K562 (cell line): Measurements from ENCODE around the gene BACE1. TPM values are rescaled to one million over a fixed set of nuclear protein-coding genes. Genes with fewer than 3 reads are reported as not detected.

ENCODE experiments used
- ATAC-seq: fragments of 200-7000 bp; cut with Tn5 transposase; 3 replicates; pipeline ENCODE4 v1.9.1; 2020; ENCODE audit warnings: moderate library complexity
- BruUV-seq: library from RNA; stranded (reverse); fragments of 400-500 nt; replicated peaks from 2 replicates; lab custom pipeline; 2021; lab: Mats Ljungman, UMichigan
- CTCF ChIA-PET: fragments of 300-600 bp; formaldehyde crosslinking; extraction: SDS; loops from one replicate; lab custom pipeline; 2021; ENCODE audit warnings: low intra/inter-chr PET ratio; lab: Yijun Ruan, JAX
- POLR2A ChIA-PET: fragments of 300-600, 350-650 bp; sonication (Branson Sonifier 250); formaldehyde crosslinking; extraction: SDS; loops from one replicate; lab custom pipeline; 2021; ENCODE audit warnings: antibody characterized with exemption, inconsistent platforms; lab: Yijun Ruan, JAX
- DNase-seq, 4 experiments: peaks; one replicate each; pipeline versions ENCODE4 v3.0.0 to v3.0.0-alpha.2; 2011 to 2018; ENCODE audit warnings: low spot score in 3 of 4, mixed read lengths in 3 of 4; ENCODE audit errors: extremely low read depth in 1 of 4
- FAIRE-seq: peaks from 2 replicates; lab custom pipeline; 2011; peaks lifted over from hg19 to GRCh38; lab: Jason Lieb, UNC
- H2AFZ ChIP-seq: 2 replicates; pipeline ENCODE4 v1.6.0; 2011; ENCODE audit warnings: low read depth, low read length, control low read depth, inconsistent platforms
- H3K27ac ChIP-seq: fragments of 200-600 bp; 3 replicates; pipeline ENCODE4 v1.8.0; 2011; ENCODE audit warnings: low read depth, mild to moderate bottlenecking, control low read depth, inconsistent platforms, low read length, moderate library complexity, mixed read lengths; ENCODE audit errors: extremely low read depth
- H3K27me3 ChIP-seq, 2 experiments: fragments of 300-600 bp in 1 of 2; 2 replicates in 1 of 2; 3 replicates in 1 of 2; pipeline versions ENCODE4 v1.6.0 to v1.8.0; 2011; ENCODE audit warnings: inconsistent platforms in 2 of 2, low read length in 2 of 2, mild to moderate bottlenecking in 1 of 2, mixed read lengths in 1 of 2, moderate library complexity in 1 of 2; ENCODE audit not compliant: control insufficient read depth in 2 of 2, insufficient read depth in 2 of 2
- H3K36me3 ChIP-seq: fragments of 300-600 bp; 3 replicates; pipeline ENCODE4 v1.8.0; 2011; ENCODE audit warnings: mild to moderate bottlenecking, low read length, inconsistent platforms; ENCODE audit not compliant: control insufficient read depth, insufficient read depth
- H3K4me1 ChIP-seq, 2 experiments: fragments of 200-600 bp in 1 of 2; replicated peaks in 1 of 2; 2 replicates in 1 of 2; 3 replicates in 1 of 2; pipeline versions ENCODE4 v1.5.1 to v1.8.0; 2011; ENCODE audit warnings: inconsistent platforms in 2 of 2, low read length in 2 of 2, mild to moderate bottlenecking in 1 of 2, mixed read lengths in 1 of 2, moderate library complexity in 1 of 2; ENCODE audit not compliant: control insufficient read depth in 2 of 2, insufficient read depth in 2 of 2
- H3K4me2 ChIP-seq: 2 replicates; pipeline ENCODE4 v1.6.1; 2011; ENCODE audit warnings: low read length, control low read depth, inconsistent platforms, mixed read lengths; ENCODE audit not compliant: insufficient read depth
- H3K4me3 ChIP-seq: fragments of 200-600 bp; sonication (generic), shearing (Covaris generic); 2 replicates; pipeline ENCODE4 v1.5.1; 2016; ENCODE audit warnings: control low read depth, inconsistent platforms
- H3K79me2 ChIP-seq: fragments of 200-600 bp; 3 replicates; pipeline ENCODE4 v1.8.0; 2011; ENCODE audit warnings: low read length, inconsistent platforms; ENCODE audit not compliant: control insufficient read depth, insufficient read depth
- H3K9ac ChIP-seq, 2 experiments: 2 replicates each; pipeline versions ENCODE4 v1.6.0 to v1.6.1; 2011; ENCODE audit warnings: low read depth in 2 of 2, low read length in 2 of 2, control low read depth in 1 of 2, inconsistent platforms in 1 of 2, mild to moderate bottlenecking in 1 of 2, mixed read lengths in 1 of 2; ENCODE audit not compliant: insufficient read depth in 1 of 2
- H3K9me1 ChIP-seq: one replicate; pipeline ENCODE4 v1.6.0; 2011; ENCODE audit warnings: inconsistent platforms, mild to moderate bottlenecking, low read length, moderate library complexity; ENCODE audit not compliant: control insufficient read depth, insufficient read depth
- H3K9me3 ChIP-seq: replicated peaks from 2 replicates; pipeline ENCODE4 v1.5.1; 2011; ENCODE audit warnings: low read depth, low read length, inconsistent platforms; ENCODE audit not compliant: control insufficient read depth, insufficient read depth
- H4K20me1 ChIP-seq: replicated peaks from 2 replicates; pipeline ENCODE4 v1.6.1; 2011; ENCODE audit warnings: low read length, inconsistent platforms, mixed read lengths; ENCODE audit not compliant: control insufficient read depth, insufficient read depth
- BHLHE40 ChIP-seq: IDR thresholded peaks from 2 replicates; pipeline ENCODE4 v1.6.1; 2011; ENCODE audit warnings: low read length, improper control_type of control experiment
- CGGBP1 ChIP-seq: fragments of 250-450 bp; sonication (Bioruptor Pico); IDR thresholded peaks from 2 replicates; pipeline ENCODE4 v1.9.0; 2021; ENCODE audit warnings: mild to moderate bottlenecking
- GATAD2B ChIP-seq: fragments of 450-650 bp; IDR thresholded peaks from 2 replicates; pipeline ENCODE4 v1.6.1; 2017; ENCODE audit warnings: mild to moderate bottlenecking, borderline replicate concordance
- LEF1 ChIP-seq: fragments of 450-650 bp; IDR thresholded peaks from 2 replicates; pipeline ENCODE4 v1.6.1; 2016; ENCODE audit warnings: mild to moderate bottlenecking
- MAX ChIP-seq: sonication (generic); formaldehyde crosslinking; IDR thresholded peaks from 2 replicates; pipeline ENCODE4 v1.9.0; 2022; ENCODE audit warnings: mild to moderate bottlenecking, missing genetic modification reagents
- MAZ ChIP-seq, 2 experiments: fragments of 450-650 bp in 1 of 2; sonication (generic) in 1 of 2; formaldehyde crosslinking; IDR thresholded peaks in 1 of 2; conservative IDR thresholded peaks in 1 of 2; 2 replicates each; pipeline versions ENCODE4 v1.4.0 to v1.5.0; 2020; ENCODE audit warnings: mild to moderate bottlenecking in 1 of 2, missing genetic modification reagents in 1 of 2
- MCM5 ChIP-seq: fragments of 450-650 bp; IDR thresholded peaks from 2 replicates; pipeline ENCODE4 v1.6.1; 2016; ENCODE audit warnings: low read depth
- MTA2 ChIP-seq: fragments of 450-650 bp; IDR thresholded peaks from 2 replicates; pipeline ENCODE4 v1.6.1; 2016; ENCODE audit warnings: low read depth
- STAG1 ChIP-seq: sonication (generic); formaldehyde crosslinking; IDR thresholded peaks from 2 replicates; pipeline ENCODE4 v1.5.0; 2020; ENCODE audit warnings: missing genetic modification reagents, borderline replicate concordance
- TAF1 ChIP-seq: IDR thresholded peaks from 2 replicates; pipeline ENCODE4 v1.6.1; 2011; ENCODE audit warnings: mild to moderate bottlenecking, low read length, moderate library complexity; ENCODE audit not compliant: insufficient read depth, control insufficient read depth, severe bottlenecking; ENCODE audit errors: extremely low read depth
- TEAD4 ChIP-seq, 2 experiments: sonication (generic) in 1 of 2; formaldehyde crosslinking in 1 of 2; IDR thresholded peaks; 2 replicates each; pipeline versions ENCODE4 v1.6.1 to v1.8.0; 2012 to 2022; ENCODE audit warnings: borderline replicate concordance in 1 of 2, inconsistent platforms in 1 of 2, low read length in 1 of 2, mild to moderate bottlenecking in 1 of 2, missing genetic modification reagents in 1 of 2
- ZBTB1 ChIP-seq: sonication (generic); formaldehyde crosslinking; IDR thresholded peaks from 2 replicates; pipeline ENCODE4 v1.8.1; 2023; ENCODE audit warnings: missing genetic modification reagents, low read depth, mild to moderate bottlenecking, borderline replicate concordance
- WGBS: fragments of 100-300 bp; shearing (Covaris generic); methylation state at CpG from one replicate; pipeline ENCODE4 v1.1.6; 2016; ENCODE audit warnings: low coverage, mixed read lengths; ENCODE audit not compliant: insufficient coverage; ENCODE audit errors: missing lambda C conversion rate; 5-methylcytosine and 5-hydroxymethylcytosine counted together
- in situ Hi-C: fragments of 300-500 bp; cut with MboI; formaldehyde crosslinking; loops from 4 replicates; pipeline ENCODE4 v1.15.0; 2018; ENCODE audit warnings: inconsistent platforms, mixed read lengths
- intact Hi-C: fragments of 100-400 bp; cut with micrococcal nuclease; formaldehyde crosslinking; loops from 2 replicates; pipeline ENCODE4 v1.14.2; 2022
- polyA plus RNA-seq, 8 experiments: library from polyadenylated mRNA; depleted of rRNA in 4 of 8; stranded (reverse) in 5 of 8; unstranded in 3 of 8; fragments of >200 nt; fragmentation: Nextera tagmentation in 2 of 8; fragmentation: Illumina TruSeq in 1 of 8; extraction: Ambion mirVana in 2 of 8; extraction: Trizol in 1 of 8; gene quantifications; 2 replicates each; pipeline versions ENCODE4 v1.2.1 to v1.2.3, GENCODE V29; 2011 to 2014; ENCODE audit warnings: inconsistent platforms in 1 of 8, missing spikeins in 1 of 8
- total RNA-seq, 7 experiments: library from RNA; depleted of rRNA in 6 of 7; stranded (reverse); fragments of >200 nt in 6 of 7; fragmentation: Illumina TruSeq in 2 of 7; extraction: Trizol in 2 of 7; gene quantifications; 2 replicates each; pipeline versions ENCODE4 v1.2.1 to v1.2.3, GENCODE V29; 2011 to 2021; ENCODE audit warnings: low replicate concordance in 1 of 7
- TF ChIP-seq, protein P1 (sequence below): fragments of 250-450 bp; sonication (Bioruptor Pico); IDR thresholded peaks from 2 replicates; pipeline ENCODE4 v1.5.0; 2021

Gene BACE1
- total and polyA plus RNA-seq, 9 of the 15 experiments (the other 6 are each of a cell fraction or from before 2014, with no cell fraction given) = 0.01 to 0.25 (median 0.16) TPM; not detected in 5

GRCh38 chr11:117256573-117256972 lies 59.5 kb downstream of the BACE1 start:
- no peak overlapping the region for H2AFZ ChIP-seq
- intact Hi-C loops (no loop called here), in situ Hi-C loops (no loop called here)
- H3K4me3 ChIP-seq = no peak overlapping the region
- TF ChIP-seq MAX = no peak
- no peak for TF ChIP-seq ZBTB1 (CRISPR knock-in tag)
- no peak for TF ChIP-seq CGGBP1 (CRISPR knock-in tag)
- no peak for TF ChIP-seq LEF1
- TF ChIP-seq TAF1 = no peak
- TF ChIP-seq, protein P1, sequence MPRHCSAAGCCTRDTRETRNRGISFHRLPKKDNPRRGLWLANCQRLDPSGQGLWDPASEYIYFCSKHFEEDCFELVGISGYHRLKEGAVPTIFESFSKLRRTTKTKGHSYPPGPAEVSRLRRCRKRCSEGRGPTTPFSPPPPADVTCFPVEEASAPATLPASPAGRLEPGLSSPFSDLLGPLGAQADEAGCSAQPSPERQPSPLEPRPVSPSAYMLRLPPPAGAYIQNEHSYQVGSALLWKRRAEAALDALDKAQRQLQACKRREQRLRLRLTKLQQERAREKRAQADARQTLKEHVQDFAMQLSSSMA = no peak
- TF ChIP-seq GATAD2B = no peak
- no peak for TF ChIP-seq TEAD4 (IDR thresholded peaks at IDR 0.05; ENCODE audit: low read length)
- TF ChIP-seq TEAD4 (CRISPR knock-in tag; IDR thresholded peaks at IDR 0.05; ENCODE audit: borderline replicate concordance) = no peak
- no peak for TF ChIP-seq STAG1 (CRISPR knock-in tag)
- no peak for TF ChIP-seq MCM5
- no peak for TF ChIP-seq MTA2
- no peak for TF ChIP-seq MAZ (CRISPR knock-in tag; conservative IDR thresholded peaks at IDR 0.05 in 1 of 2, IDR thresholded peaks at IDR 0.05 in 1 of 2)
- TF ChIP-seq BHLHE40 = no peak
- no peaks in the 10 kb centered on the region; the same call in 2 of the 3 replicates for H3K79me2 ChIP-seq
- no peaks in the 10 kb centered on the region for H3K27me3 ChIP-seq
- ATAC-seq (no peak), FAIRE-seq (no peak), DNase-seq (no peak)
- H3K4me1 ChIP-seq = no peaks in the 10 kb centered on the region
- no peaks in the 10 kb centered on the region for H3K9me1 ChIP-seq
- BruUV-seq = no TSS peak
- H3K36me3 ChIP-seq = peaks cover 17% of the 10 kb centered on the region; the same call in 2 of the 3 replicates
- no peaks in the 10 kb centered on the region for H3K9me3 ChIP-seq
- H3K4me2 ChIP-seq = no peak overlapping the region
- ChIA-PET CTCF (no interaction called here), POLR2A (interaction anchor here (0.6 kb wide), 1 partner anchor 32 kb away, joined by 3 read pairs; no protein-coding TSS in a partner anchor)
- H3K9ac ChIP-seq = no peak overlapping the region
- no peaks in the 10 kb centered on the region for H4K20me1 ChIP-seq
- 54% methylated on average over 2 of the region's 2 CpGs for WGBS
- no peak overlapping the region for H3K27ac ChIP-seq
